ENCODE data around the gene CLHC1.

Gene CLHC1

DNA sequence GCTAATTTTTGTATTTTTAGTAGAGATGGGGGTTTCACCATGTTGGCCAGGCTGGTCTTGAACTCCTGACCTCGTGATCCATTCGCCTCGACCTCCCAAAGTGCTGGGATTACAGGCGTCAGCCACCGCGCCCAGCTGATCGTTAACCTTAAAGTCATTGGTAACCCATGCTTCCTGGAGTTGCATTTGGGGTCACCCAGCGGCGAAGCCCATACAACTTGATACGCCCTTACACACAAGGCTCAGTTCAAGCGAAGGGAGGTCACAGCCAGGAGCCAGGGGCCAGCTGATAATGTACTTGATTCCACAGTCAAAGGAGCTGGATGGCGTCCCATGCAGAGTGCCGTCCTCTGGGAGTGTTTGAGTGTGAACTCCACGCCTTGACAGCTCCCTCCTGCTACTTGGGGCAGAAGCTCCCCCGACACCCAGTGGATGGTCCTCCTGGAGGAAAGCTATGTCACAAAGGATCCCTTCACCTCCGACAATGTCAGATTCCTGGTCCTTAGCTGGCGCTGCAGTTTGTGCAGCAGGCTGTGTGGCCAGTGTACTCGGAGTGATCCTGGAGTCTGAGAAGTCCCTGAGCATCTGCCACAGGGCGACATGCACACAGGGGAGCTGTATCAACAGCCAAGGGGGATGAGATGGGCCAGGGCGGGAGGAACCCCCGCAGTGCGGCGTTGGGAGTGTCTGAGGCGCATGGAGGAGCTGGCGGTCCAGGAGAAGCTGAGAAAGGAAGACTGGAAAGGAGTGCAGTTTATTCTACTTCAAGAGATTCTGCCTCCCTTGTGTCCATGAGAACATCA lies 7.9 kb downstream of the CLHC1 start:
- Histone ChIP-seq H3K27me3 (ENCODE audit: insufficient read depth, poor library complexity, severe bottlenecking) (no peaks in the 10 kb centered on the region), H3K27ac (replicated peaks) (no peak overlapping the region), H3K4me3 (replicated peaks; ENCODE audit: insufficient read depth, low read length) (no peak overlapping the region)
- DNase-seq (ENCODE audit: low read depth in 1 of 2, low spot score in 1 of 2): no peak
- TF ChIP-seq, protein P1, sequence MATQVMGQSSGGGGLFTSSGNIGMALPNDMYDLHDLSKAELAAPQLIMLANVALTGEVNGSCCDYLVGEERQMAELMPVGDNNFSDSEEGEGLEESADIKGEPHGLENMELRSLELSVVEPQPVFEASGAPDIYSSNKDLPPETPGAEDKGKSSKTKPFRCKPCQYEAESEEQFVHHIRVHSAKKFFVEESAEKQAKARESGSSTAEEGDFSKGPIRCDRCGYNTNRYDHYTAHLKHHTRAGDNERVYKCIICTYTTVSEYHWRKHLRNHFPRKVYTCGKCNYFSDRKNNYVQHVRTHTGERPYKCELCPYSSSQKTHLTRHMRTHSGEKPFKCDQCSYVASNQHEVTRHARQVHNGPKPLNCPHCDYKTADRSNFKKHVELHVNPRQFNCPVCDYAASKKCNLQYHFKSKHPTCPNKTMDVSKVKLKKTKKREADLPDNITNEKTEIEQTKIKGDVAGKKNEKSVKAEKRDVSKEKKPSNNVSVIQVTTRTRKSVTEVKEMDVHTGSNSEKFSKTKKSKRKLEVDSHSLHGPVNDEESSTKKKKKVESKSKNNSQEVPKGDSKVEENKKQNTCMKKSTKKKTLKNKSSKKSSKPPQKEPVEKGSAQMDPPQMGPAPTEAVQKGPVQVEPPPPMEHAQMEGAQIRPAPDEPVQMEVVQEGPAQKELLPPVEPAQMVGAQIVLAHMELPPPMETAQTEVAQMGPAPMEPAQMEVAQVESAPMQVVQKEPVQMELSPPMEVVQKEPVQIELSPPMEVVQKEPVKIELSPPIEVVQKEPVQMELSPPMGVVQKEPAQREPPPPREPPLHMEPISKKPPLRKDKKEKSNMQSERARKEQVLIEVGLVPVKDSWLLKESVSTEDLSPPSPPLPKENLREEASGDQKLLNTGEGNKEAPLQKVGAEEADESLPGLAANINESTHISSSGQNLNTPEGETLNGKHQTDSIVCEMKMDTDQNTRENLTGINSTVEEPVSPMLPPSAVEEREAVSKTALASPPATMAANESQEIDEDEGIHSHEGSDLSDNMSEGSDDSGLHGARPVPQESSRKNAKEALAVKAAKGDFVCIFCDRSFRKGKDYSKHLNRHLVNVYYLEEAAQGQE (IDR thresholded peaks at IDR 0.05; ENCODE audit: insufficient replicate concordance, low read depth): no peak
- TF ChIP-seq, protein P2, sequence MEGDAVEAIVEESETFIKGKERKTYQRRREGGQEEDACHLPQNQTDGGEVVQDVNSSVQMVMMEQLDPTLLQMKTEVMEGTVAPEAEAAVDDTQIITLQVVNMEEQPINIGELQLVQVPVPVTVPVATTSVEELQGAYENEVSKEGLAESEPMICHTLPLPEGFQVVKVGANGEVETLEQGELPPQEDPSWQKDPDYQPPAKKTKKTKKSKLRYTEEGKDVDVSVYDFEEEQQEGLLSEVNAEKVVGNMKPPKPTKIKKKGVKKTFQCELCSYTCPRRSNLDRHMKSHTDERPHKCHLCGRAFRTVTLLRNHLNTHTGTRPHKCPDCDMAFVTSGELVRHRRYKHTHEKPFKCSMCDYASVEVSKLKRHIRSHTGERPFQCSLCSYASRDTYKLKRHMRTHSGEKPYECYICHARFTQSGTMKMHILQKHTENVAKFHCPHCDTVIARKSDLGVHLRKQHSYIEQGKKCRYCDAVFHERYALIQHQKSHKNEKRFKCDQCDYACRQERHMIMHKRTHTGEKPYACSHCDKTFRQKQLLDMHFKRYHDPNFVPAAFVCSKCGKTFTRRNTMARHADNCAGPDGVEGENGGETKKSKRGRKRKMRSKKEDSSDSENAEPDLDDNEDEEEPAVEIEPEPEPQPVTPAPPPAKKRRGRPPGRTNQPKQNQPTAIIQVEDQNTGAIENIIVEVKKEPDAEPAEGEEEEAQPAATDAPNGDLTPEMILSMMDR (IDR thresholded peaks at IDR 0.05; ENCODE audit: insufficient read depth, low read length): no peak
- TF ChIP-seq POLR2AphosphoS5 (IDR thresholded peaks at IDR 0.05; ENCODE audit: low read depth) (no peak), SPI1 (IDR thresholded peaks at IDR 0.05; ENCODE audit: borderline replicate concordance, low read depth) (no peak), GABPA (IDR thresholded peaks at IDR 0.05; ENCODE audit: low read depth) (no peak)

DNA sequence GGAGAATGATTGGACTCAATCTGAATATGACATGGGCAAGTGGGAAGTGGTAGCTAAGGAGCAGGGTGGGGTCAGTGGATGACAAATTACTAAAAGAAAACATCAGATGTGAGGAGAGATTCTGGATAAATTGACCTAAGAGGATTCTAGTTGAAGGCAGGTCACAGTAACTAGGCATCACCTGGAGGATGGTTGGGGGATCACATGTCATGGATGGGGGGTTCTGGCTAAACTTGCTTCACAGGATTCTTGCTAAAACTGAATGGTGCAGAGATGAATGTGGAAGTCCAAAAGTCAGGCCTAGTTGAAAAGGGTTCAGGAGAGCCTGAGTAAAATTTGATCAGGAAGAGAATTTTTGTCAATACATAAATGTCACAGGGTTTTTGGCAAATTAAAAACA lies 18.3 kb downstream of the CLHC1 start:
- DNase-seq (ENCODE audit: low read depth in 1 of 2, low spot score in 1 of 2): no peak
- TF ChIP-seq POLR2AphosphoS5 (IDR thresholded peaks at IDR 0.05; ENCODE audit: low read depth): no peak
- TF ChIP-seq GABPA (IDR thresholded peaks at IDR 0.05; ENCODE audit: low read depth): no peak
- TF ChIP-seq, protein P1 (IDR thresholded peaks at IDR 0.05; ENCODE audit: insufficient replicate concordance, low read depth): no peak
- TF ChIP-seq, protein P2 (IDR thresholded peaks at IDR 0.05; ENCODE audit: insufficient read depth, low read length): no peak
- TF ChIP-seq SPI1 (IDR thresholded peaks at IDR 0.05; ENCODE audit: borderline replicate concordance, low read depth): no peak
- Histone ChIP-seq H3K27me3 (ENCODE audit: insufficient read depth, poor library complexity, severe bottlenecking) (no peaks in the 10 kb centered on the region), H3K4me3 (replicated peaks; ENCODE audit: insufficient read depth, low read length) (no peak overlapping the region), H3K27ac (replicated peaks) (no peak overlapping the region)

DNA sequence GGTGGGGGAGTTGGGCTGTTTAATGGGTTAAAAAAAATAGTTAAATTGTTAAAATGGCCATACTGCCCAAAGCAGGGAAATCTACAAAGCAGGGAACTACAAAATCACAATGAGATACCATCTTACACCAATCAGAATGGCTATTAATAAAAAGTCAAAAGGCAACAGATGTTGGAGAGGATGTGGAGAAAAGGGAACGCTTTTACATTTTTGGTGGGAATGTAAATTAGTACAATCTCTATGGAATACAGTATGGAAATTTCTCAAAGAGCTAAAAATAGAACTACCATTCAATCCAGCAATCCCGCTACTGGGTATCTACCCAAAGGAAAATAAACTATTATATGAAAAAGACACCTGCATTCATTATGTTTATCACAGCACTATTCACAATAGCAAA lies 27.1 kb downstream of the CLHC1 start:
- Histone ChIP-seq H3K27me3 (ENCODE audit: insufficient read depth, poor library complexity, severe bottlenecking) (no peaks in the 10 kb centered on the region), H3K4me3 (replicated peaks; ENCODE audit: insufficient read depth, low read length) (no peak overlapping the region), H3K27ac (replicated peaks) (no peak overlapping the region)
- DNase-seq (ENCODE audit: low read depth in 1 of 2, low spot score in 1 of 2): no peak
- TF ChIP-seq SPI1 (IDR thresholded peaks at IDR 0.05; ENCODE audit: borderline replicate concordance, low read depth) (no peak), POLR2AphosphoS5 (IDR thresholded peaks at IDR 0.05; ENCODE audit: low read depth) (no peak), GABPA (IDR thresholded peaks at IDR 0.05; ENCODE audit: low read depth) (no peak)
- TF ChIP-seq, protein P2 (IDR thresholded peaks at IDR 0.05; ENCODE audit: insufficient read depth, low read length): no peak
- TF ChIP-seq, protein P1 (IDR thresholded peaks at IDR 0.05; ENCODE audit: insufficient replicate concordance, low read depth): no peak

Measured in HL-60 (cell line).